Endodermal cell (in vitro differentiated cells): ENCODE data around the gene ACSM5. TPM values are rescaled to one million over a fixed set of nuclear protein-coding genes. Genes with fewer than 3 reads are reported as not detected.
"Not testable (repeated sequence)": the region's sequence is repeated elsewhere in the genome, so short reads cannot be mapped to it uniquely, and the experiment has no call there.

ENCODE experiments used
- DNase-seq: peaks from one replicate; pipeline ENCODE4 v3.0.0-alpha.2; 2017
- H3K27ac ChIP-seq: 2 replicates; pipeline ENCODE4 v1.5.1; 2013; ENCODE audit warnings: mild to moderate bottlenecking, low read depth, low read length, moderate library complexity
- H3K27me3 ChIP-seq: 2 replicates; pipeline ENCODE4 v1.6.1; 2013; ENCODE audit warnings: mild to moderate bottlenecking, low read length, moderate library complexity; ENCODE audit not compliant: insufficient read depth, control insufficient read depth, poor library complexity, severe bottlenecking
- H3K36me3 ChIP-seq: 2 replicates; pipeline ENCODE4 v1.7.0; 2013; ENCODE audit warnings: mild to moderate bottlenecking, low read length, moderate library complexity; ENCODE audit not compliant: control insufficient read depth, insufficient read depth
- H3K4me1 ChIP-seq: one replicate; pipeline ENCODE4 v1.7.0; 2013; ENCODE audit warnings: low read length; ENCODE audit not compliant: control insufficient read depth, insufficient read depth
- H3K4me3 ChIP-seq: 2 replicates; pipeline ENCODE4 v1.5.1; 2013; ENCODE audit warnings: mild to moderate bottlenecking, low read length, moderate library complexity
- H3K9ac ChIP-seq: 2 replicates; pipeline ENCODE4 v1.6.1; 2013; ENCODE audit warnings: mild to moderate bottlenecking, low read length, moderate library complexity; ENCODE audit not compliant: poor library complexity, severe bottlenecking; ENCODE audit errors: extremely low read depth
- H3K9me3 ChIP-seq: 2 replicates; pipeline ENCODE4 v1.6.1; 2013; ENCODE audit warnings: mild to moderate bottlenecking, low read length, moderate library complexity; ENCODE audit not compliant: control insufficient read depth
- H3K27ac Mint-ChIP-seq: 2 replicates; pipeline ENCODE4 v1.8.0; 2020; ENCODE audit warnings: mixed read lengths
- H3K27me3 Mint-ChIP-seq: 2 replicates; pipeline ENCODE4 v1.8.0; 2021; ENCODE audit warnings: mild to moderate bottlenecking, mixed read lengths; ENCODE audit not compliant: insufficient read depth
- H3K36me3 Mint-ChIP-seq: 2 replicates; pipeline ENCODE4 v1.8.0; 2020; ENCODE audit warnings: low read depth, mixed read lengths
- H3K4me1 Mint-ChIP-seq: 2 replicates; pipeline ENCODE4 v1.8.0; 2020; ENCODE audit warnings: mixed read lengths
- H3K4me3 Mint-ChIP-seq: 2 replicates; pipeline ENCODE4 v1.8.0; 2020; ENCODE audit warnings: mild to moderate bottlenecking, moderate library complexity, mixed read lengths
- H3K9me3 Mint-ChIP-seq: 2 replicates; pipeline ENCODE4 v1.8.0; 2020; ENCODE audit warnings: mild to moderate bottlenecking, mixed read lengths
- CTCF ChIP-seq: fragments of 200-600 bp; sonication (generic); conservative IDR thresholded peaks from 2 replicates; pipeline ENCODE4 v1.5.0; 2021; ENCODE audit warnings: antibody characterized with exemption, mild to moderate bottlenecking
- WGBS, 2 experiments: methylation state at CpG; one replicate each; pipeline versions ENCODE4 v1.1.5 to v1.1.7; 2013; ENCODE audit warnings: missing lambda C conversion rate in 2 of 2, mixed read lengths in 1 of 2; ENCODE audit not compliant: insufficient coverage in 1 of 2, insufficient read length in 1 of 2; 5-methylcytosine and 5-hydroxymethylcytosine counted together
- total RNA-seq, 2 donors: library from RNA; stranded (reverse); fragmentation: NEBNext Ultra II Directional in 1 of 2; extraction: Animal tissue kit (Norgen Biotek cat#: 25700) in 1 of 2; gene quantifications; 2 replicates in 1 of 2; 3 replicates in 1 of 2; pipeline ENCODE4 v1.2.1, GENCODE V29; 2021

ACSM5 gene
- total RNA-seq, 2 donors from 2014 or later: not detected

- H3K9me3 Mint-ChIP-seq: no peaks in the 10 kb centered on the region
- H3K27ac Mint-ChIP-seq: no peak overlapping the region
- TF ChIP-seq CTCF: no peak
- no peak overlapping the region for H3K4me3 Mint-ChIP-seq
- DNase-seq: no peak
- no peaks in the 10 kb centered on the region for H3K4me1 ChIP-seq
- H3K27me3 Mint-ChIP-seq: no peaks in the 10 kb centered on the region
- H3K36me3 ChIP-seq: no peaks in the 10 kb centered on the region
- H3K36me3 Mint-ChIP-seq: no peaks in the 10 kb centered on the region
- no peak overlapping the region for H3K9ac ChIP-seq
- no peaks in the 10 kb centered on the region for H3K27me3 ChIP-seq
- no peak overlapping the region for H3K27ac ChIP-seq
- H3K9me3 ChIP-seq: no peaks in the 10 kb centered on the region
- 88 to 92% methylated on average over 5 to 11 of the region's 11 CpGs for WGBS, 2 experiments
- no peak overlapping the region for H3K4me3 ChIP-seq
- H3K4me1 Mint-ChIP-seq: no peaks in the 10 kb centered on the region
Measured at GRCh38 chr16:20430948-20431347, 21.6 kb downstream of the ACSM5 start.

- H3K27ac Mint-ChIP-seq, H3K27ac ChIP-seq, H3K27me3 Mint-ChIP-seq, DNase-seq, H3K9me3 ChIP-seq, H3K9ac ChIP-seq, H3K4me3 Mint-ChIP-seq, H3K36me3 Mint-ChIP-seq, H3K27me3 ChIP-seq, H3K36me3 ChIP-seq, H3K9me3 Mint-ChIP-seq, H3K4me1 Mint-ChIP-seq, H3K4me1 ChIP-seq, H3K4me3 ChIP-seq: not testable (repeated sequence)
- 86% methylated on average over 1 of the region's 2 CpGs; no CpG with 5 or more reads in 1 of the 2 experiments for WGBS, 2 experiments
Measured at GRCh38 chr16:20438950-20439349, 29.6 kb downstream of the ACSM5 start.

- H3K4me1 ChIP-seq, H3K27ac ChIP-seq, H3K36me3 Mint-ChIP-seq, DNase-seq, H3K27me3 Mint-ChIP-seq, H3K9me3 ChIP-seq, H3K4me3 Mint-ChIP-seq, H3K4me3 ChIP-seq, H3K27ac Mint-ChIP-seq, H3K27me3 ChIP-seq, H3K4me1 Mint-ChIP-seq, H3K9me3 Mint-ChIP-seq, H3K36me3 ChIP-seq, H3K9ac ChIP-seq: not testable (repeated sequence)
- WGBS, 2 experiments: 79% methylated on average over 3 of the region's 3 CpGs; no CpG with 5 or more reads in 1 of the 2 experiments
Measured at GRCh38 chr16:20439820-20440231, 30.5 kb downstream of the ACSM5 start.

- H3K4me1 ChIP-seq, H3K4me3 Mint-ChIP-seq, H3K4me3 ChIP-seq, H3K27ac Mint-ChIP-seq, H3K27ac ChIP-seq, H3K36me3 Mint-ChIP-seq, H3K27me3 ChIP-seq, H3K4me1 Mint-ChIP-seq, H3K36me3 ChIP-seq, DNase-seq, H3K27me3 Mint-ChIP-seq, H3K9ac ChIP-seq, H3K9me3 ChIP-seq, H3K9me3 Mint-ChIP-seq: not testable (repeated sequence)
- 86% methylated on average over 1 of the region's 1 CpG; no CpG with 5 or more reads in 1 of the 2 experiments for WGBS, 2 experiments
Measured at GRCh38 chr16:20440731-20441130, 31.4 kb downstream of the ACSM5 start.
